PC-9 (cell line): Measurements from ENCODE around the gene STX18.

ENCODE experiments used
- EZH2 ChIP-seq: fragments of 200-600 bp; sonication (generic); IDR thresholded peaks from 2 replicates; pipeline ENCODE4 v1.8.0; 2017; ENCODE audit warnings: antibody characterized with exemption, low read depth
- TF ChIP-seq, protein P1 (sequence below): fragments of 200-600 bp; sonication (generic); conservative IDR thresholded peaks from 2 replicates; pipeline ENCODE4 v1.6.1; 2017; ENCODE audit warnings: mixed run types, antibody characterized with exemption, mild to moderate bottlenecking, moderate library complexity

GRCh38 chr4:4494882-4495281, 47.0 kb downstream of the STX18 start:
- TF ChIP-seq, protein P1, sequence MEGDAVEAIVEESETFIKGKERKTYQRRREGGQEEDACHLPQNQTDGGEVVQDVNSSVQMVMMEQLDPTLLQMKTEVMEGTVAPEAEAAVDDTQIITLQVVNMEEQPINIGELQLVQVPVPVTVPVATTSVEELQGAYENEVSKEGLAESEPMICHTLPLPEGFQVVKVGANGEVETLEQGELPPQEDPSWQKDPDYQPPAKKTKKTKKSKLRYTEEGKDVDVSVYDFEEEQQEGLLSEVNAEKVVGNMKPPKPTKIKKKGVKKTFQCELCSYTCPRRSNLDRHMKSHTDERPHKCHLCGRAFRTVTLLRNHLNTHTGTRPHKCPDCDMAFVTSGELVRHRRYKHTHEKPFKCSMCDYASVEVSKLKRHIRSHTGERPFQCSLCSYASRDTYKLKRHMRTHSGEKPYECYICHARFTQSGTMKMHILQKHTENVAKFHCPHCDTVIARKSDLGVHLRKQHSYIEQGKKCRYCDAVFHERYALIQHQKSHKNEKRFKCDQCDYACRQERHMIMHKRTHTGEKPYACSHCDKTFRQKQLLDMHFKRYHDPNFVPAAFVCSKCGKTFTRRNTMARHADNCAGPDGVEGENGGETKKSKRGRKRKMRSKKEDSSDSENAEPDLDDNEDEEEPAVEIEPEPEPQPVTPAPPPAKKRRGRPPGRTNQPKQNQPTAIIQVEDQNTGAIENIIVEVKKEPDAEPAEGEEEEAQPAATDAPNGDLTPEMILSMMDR = no peak
- TF ChIP-seq EZH2 = no peak
